DMS114 treated with DMSO at 0.1 percent for 48 hours (cell line): ENCODE results near the gene BTD.

ENCODE experiments used
- DNase-seq: peaks from one replicate; lab custom pipeline; 2025; ENCODE audit not compliant: unreplicated experiment; lab: John Stamatoyannopoulos, UW

Gene BTD

DNA sequence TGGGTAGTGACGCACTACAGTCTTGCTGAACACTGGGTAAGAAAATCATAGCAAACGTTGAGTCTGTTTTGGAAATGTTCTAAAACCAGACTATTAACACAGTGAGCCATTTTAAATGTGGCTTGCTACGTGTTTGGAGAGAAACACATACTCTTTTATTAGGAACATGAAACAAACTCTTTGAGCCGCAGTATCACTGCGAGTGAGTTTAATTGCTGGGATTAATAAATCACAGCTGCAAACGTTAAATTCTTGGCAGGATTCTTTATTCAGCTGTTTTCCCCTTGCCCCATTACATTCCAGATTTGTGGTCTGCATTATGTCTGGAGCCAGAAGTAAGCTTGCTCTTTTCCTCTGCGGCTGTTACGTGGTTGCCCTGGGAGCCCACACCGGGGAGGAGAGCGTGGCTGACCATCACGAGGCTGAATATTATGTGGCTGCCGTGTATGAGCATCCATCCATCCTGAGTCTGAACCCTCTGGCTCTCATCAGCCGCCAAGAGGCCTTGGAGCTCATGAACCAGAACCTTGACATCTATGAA is 33.6 kb downstream of the BTD start:
- no peak for DNase-seq

GRCh38 chr3:15636028-15636709 is 34.6 kb downstream of the BTD start:
- no peak for DNase-seq

DNA sequence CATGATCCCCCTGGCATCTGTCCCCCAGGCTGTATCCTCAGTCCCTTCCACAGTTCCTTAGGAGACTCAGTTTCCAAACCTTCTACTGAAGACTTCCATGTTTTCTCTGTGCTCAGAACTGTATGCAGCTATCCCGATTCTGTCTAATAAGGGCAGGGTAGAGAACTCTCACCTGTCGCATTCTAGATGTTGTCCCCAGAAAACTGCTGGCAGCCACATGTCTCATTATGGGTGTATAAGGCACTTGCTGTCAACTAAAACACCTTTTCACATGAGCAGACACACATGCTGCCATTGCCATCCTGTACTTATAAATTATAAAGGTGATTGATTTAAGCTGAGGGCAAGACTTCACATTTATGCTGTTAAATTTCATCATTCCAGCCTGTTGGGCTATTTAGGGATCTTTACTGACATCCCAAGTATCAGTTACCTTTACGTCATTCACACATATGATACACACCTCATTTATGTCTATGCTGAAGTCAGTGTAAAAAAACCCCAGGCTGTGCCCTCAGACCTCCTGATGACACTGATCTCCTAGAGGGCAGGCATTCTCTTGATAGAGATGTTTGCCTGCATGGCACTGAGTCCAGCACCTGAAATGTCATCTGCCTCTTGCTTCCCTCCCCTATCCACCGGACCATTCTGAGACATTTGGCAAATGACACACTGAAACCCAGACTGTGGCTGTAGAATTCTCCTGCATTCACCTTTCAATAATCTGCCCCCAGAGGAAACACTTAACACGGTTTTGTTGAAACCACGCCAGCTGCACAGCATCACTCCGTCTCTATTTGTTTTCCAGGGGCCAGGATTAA is 35.8 kb downstream of the BTD start:
- DNase-seq, result no peak

GRCh38 chr3:15638193-15638890 is 36.8 kb downstream of the BTD start:
- no peak for DNase-seq

GRCh38 chr3:15638891-15639262 is 37.3 kb downstream of the BTD start:
- no peak for DNase-seq

- no peak for DNase-seq
Observed at GRCh38 chr3:15645246-15645645, 43.7 kb downstream of the BTD start.

DNA sequence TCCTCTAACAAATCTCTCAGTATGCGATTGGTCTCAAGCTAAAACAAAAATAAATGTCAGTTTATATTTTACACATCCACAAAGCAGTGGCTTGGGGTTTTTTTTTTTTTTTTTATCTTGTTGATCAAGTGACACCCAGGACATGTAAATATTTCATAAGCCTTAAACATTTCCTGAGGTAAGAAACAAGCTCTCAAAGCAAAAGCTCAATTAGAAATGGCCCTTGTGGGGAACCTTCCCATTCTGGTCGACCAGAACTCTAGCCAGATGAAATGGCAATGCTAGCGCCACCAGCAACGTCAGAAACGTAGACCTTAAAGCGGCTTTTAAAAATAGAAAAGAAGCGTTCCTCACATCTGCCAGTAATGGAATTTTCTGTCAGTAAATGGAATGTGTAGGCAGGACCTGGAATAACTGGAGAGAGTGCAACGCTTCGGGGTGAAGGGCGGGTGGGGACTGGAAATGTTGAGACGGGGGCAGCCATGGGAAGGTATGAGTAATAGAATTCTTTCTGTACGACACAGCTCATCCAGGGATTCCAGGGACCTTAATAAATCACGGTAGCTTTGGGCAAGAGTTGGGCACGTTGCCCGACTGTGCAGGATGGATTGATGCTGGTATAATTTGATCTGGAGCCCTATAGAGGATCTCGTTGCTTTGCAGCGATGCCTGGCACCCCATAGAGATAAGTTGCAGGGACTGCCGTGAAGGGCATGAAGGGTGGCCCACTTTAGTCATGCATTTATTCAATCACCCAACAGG is 44.4 kb downstream of the BTD start:
- no peak for DNase-seq

GRCh38 chr3:15646851-15647511 is 45.4 kb downstream of the BTD start:
- DNase-seq, result no peak

DNA sequence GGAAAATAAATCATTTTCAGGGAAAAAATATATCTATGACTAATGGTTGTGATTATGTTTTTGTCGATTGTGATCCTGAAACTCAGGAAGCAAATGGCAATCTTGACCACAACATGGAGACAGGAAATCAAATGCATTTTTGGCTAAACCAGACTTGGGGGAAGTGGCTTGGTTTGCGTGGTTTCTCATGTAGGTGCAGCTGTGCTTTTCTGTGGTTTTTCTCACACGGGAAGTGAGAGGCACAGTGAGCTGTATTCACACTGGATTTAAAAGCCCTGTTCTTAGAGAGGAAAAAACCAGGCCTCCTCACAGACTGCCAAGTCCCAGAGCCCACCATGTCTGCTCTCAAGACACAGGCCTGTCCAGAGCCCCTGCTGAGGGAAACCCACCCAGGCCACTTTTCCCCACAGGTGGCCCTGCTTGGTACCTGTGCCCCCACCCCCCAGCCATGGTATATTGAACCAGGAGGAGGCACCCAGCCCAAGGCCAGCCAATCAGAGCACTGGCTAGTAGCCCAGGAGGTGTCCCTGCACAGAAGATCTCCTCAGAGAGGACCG is 46.1 kb downstream of the BTD start:
- no peak for DNase-seq

- no peak for DNase-seq
Observed at GRCh38 chr3:15649341-15649740, 47.8 kb downstream of the BTD start.

- DNase-seq, result no peak
Observed at GRCh38 chr3:15649858-15650257, 48.3 kb downstream of the BTD start.

DNA sequence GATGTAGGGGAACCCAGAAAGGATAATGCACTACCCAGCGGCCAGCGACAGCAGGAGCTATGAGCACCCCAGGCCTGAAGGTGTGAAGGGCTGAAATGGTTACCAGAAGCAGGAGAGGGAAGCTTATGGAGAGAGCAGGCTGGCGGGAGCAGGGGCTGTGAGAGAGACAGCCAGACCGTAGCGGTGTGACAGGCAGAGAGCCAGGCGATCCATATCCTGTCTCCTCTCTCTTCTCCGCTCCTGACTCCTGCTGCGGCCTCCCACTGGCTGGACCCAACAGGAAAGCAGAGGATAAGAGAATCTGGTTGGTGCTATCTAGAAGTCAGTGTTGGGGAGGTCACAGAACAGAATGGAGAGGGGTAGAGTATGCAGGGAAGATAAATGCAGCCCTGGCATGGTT is 49.9 kb downstream of the BTD start:
- DNase-seq, result no peak

- no peak for DNase-seq
Observed at GRCh38 chr3:15653321-15653720, 51.8 kb downstream of the BTD start.

GRCh38 chr3:15654127-15654526 is 52.6 kb downstream of the BTD start:
- DNase-seq, result no peak

- DNase-seq, result no peak
Observed at GRCh38 chr3:15654891-15655290, 53.3 kb downstream of the BTD start.

DNA sequence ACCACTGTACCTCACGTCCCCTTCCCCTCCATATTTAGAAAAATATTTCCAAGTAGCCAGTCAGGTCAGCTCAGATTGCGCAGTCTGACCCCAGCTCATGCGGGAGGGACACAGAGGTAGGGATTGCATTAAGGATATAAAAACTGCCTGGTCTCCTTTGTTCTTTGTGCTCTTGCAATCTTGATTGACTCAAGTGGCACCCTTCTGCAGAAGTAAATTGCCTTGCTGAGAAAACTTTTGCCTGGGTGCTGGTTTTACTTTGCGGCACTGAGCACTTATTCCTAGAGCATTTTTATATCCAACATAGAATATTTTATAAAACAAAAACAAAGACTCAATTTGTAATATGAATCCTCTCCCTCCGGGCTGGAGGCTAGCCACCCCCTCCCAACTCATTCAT is 54.8 kb downstream of the BTD start:
- no peak for DNase-seq

DNA sequence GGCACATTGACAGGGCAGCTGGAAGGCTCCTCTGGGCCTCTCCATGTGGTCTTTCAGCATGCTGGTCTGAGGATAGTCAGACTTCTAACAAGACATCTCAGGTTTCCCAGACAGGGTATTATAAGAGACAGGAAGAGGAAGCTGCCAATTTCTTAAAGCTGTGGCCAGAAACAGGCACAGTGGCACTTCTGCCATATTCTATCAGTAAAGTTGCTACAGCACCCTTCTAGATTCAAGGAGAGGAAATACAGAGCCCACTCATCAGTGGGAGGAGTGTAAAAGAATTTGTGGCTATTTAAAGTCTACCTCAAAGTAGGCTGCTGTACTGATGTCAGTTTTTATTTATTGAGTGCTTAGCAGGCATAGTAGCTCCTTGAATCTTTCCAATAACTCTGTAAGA is 55.5 kb downstream of the BTD start:
- no peak for DNase-seq

- no peak for DNase-seq
Observed at GRCh38 chr3:15659254-15659975, 57.9 kb downstream of the BTD start.

- no peak for DNase-seq
Observed at GRCh38 chr3:15660055-15660935, 58.8 kb downstream of the BTD start.
